DOHH2 (cell line): Measurements from ENCODE around the gene POU2F3.

Experiments
- H3F3A ChIP-seq: fragments of 200-600 bp; sonication (generic), shearing (Covaris generic); 2 replicates; pipeline ENCODE4 v1.6.0; 2016; ENCODE audit warnings: antibody characterized with exemption, mild to moderate bottlenecking; ENCODE audit not compliant: control insufficient read depth, insufficient read depth
- H3K27ac ChIP-seq: fragments of 200-600 bp; sonication (generic); 2 replicates; pipeline ENCODE4 v1.5.1; 2014; ENCODE audit warnings: low read depth, mild to moderate bottlenecking, low read length, moderate library complexity
- H3K27me3 ChIP-seq: fragments of 200-600 bp; sonication (generic); 2 replicates; pipeline ENCODE4 v1.6.1; 2014; ENCODE audit warnings: mild to moderate bottlenecking, low read length, mixed read lengths; ENCODE audit not compliant: control insufficient read depth
- H3K36me3 ChIP-seq: fragments of 200-600 bp; sonication (generic); 2 replicates; pipeline ENCODE4 v1.6.1; 2014; ENCODE audit warnings: mild to moderate bottlenecking, low read length, moderate library complexity, mixed read lengths; ENCODE audit not compliant: control insufficient read depth
- H3K4me1 ChIP-seq: fragments of 200-600 bp; sonication (generic); 2 replicates; pipeline ENCODE4 v1.6.1; 2014; ENCODE audit warnings: mild to moderate bottlenecking, low read length, mixed read lengths; ENCODE audit not compliant: control insufficient read depth
- H3K4me2 ChIP-seq: fragments of 200-600 bp; sonication (generic); 2 replicates; pipeline ENCODE4 v1.6.0; 2014; ENCODE audit warnings: mild to moderate bottlenecking, low read length, moderate library complexity
- H3K4me3 ChIP-seq: fragments of 200-600 bp; sonication (generic); 2 replicates; pipeline ENCODE4 v1.5.1; 2014; ENCODE audit warnings: mild to moderate bottlenecking, low read length, mixed read lengths
- H3K79me2 ChIP-seq: fragments of 200-600 bp; sonication (generic); 2 replicates; pipeline ENCODE4 v1.6.1; 2014; ENCODE audit warnings: mild to moderate bottlenecking, low read length, mixed read lengths; ENCODE audit not compliant: control insufficient read depth
- H3K9me2 ChIP-seq: fragments of 200-600 bp; sonication (generic); replicated peaks from 2 replicates; pipeline ENCODE4 v1.6.1; 2014; ENCODE audit warnings: mild to moderate bottlenecking, low read length, mixed read lengths; ENCODE audit not compliant: control insufficient read depth
- H3K9me3 ChIP-seq: fragments of 200-600 bp; sonication (generic); 2 replicates; pipeline ENCODE4 v1.6.1; 2014; ENCODE audit warnings: antibody characterized with exemption, low read length, mixed read lengths; ENCODE audit not compliant: control insufficient read depth, insufficient read depth
- H4K20me1 ChIP-seq: fragments of 200-600 bp; sonication (generic); 2 replicates; pipeline ENCODE4 v1.6.0; 2014; ENCODE audit warnings: low read depth, mild to moderate bottlenecking, antibody characterized with exemption, low read length, moderate library complexity; ENCODE audit not compliant: control insufficient read depth, insufficient read depth
- EZH2phosphoT487 ChIP-seq: fragments of 200-600 bp; sonication (generic); IDR thresholded peaks from 2 replicates; pipeline ENCODE4 v1.6.1; 2017; ENCODE audit warnings: borderline replicate concordance, mild to moderate bottlenecking, antibody characterized with exemption, low read length, moderate library complexity, mixed read lengths
- TF ChIP-seq, protein P1 (sequence below): fragments of 200-600 bp; sonication (generic); IDR thresholded peaks from one replicate; pipeline ENCODE4 v1.5.1; 2014; ENCODE audit warnings: antibody characterized with exemption, mild to moderate bottlenecking, low read depth, low read length; ENCODE audit not compliant: poor library complexity, severe bottlenecking

Gene POU2F3

DNA sequence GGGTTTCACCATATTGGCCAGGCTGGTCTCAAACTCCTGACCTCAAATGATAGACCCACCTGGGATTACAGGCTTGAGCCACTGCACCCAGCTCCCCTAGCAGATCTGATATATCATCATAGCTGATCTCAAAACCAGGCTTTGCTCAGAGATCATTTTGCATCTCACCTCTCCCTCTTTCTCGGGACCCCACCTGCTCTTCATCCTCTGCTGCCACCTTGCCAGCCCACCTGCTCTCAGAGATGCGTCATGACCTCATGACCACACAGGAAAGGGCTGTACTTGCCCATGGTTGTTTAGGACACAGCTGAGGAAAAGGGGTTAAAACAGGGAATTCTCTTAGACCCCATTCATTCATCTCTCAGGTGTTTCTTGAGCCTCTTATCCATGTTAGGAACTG lies 27.4 kb downstream of the POU2F3 start:
- Histone ChIP-seq H4K20me1 (no peaks in the 10 kb centered on the region), H3F3A (no peaks in the 10 kb centered on the region), H3K4me2 (no peak overlapping the region), H3K27me3 (peaks cover 22% of the 10 kb centered on the region), H3K9me3 (no peaks in the 10 kb centered on the region), H3K79me2 (no peaks in the 10 kb centered on the region), H3K4me1 (no peaks in the 10 kb centered on the region), H3K4me3 (no peak overlapping the region), H3K36me3 (no peaks in the 10 kb centered on the region), H3K27ac (no peak overlapping the region), H3K9me2 (no peaks in the 10 kb centered on the region)
- no peak for TF ChIP-seq EZH2phosphoT487
- TF ChIP-seq, protein P1, sequence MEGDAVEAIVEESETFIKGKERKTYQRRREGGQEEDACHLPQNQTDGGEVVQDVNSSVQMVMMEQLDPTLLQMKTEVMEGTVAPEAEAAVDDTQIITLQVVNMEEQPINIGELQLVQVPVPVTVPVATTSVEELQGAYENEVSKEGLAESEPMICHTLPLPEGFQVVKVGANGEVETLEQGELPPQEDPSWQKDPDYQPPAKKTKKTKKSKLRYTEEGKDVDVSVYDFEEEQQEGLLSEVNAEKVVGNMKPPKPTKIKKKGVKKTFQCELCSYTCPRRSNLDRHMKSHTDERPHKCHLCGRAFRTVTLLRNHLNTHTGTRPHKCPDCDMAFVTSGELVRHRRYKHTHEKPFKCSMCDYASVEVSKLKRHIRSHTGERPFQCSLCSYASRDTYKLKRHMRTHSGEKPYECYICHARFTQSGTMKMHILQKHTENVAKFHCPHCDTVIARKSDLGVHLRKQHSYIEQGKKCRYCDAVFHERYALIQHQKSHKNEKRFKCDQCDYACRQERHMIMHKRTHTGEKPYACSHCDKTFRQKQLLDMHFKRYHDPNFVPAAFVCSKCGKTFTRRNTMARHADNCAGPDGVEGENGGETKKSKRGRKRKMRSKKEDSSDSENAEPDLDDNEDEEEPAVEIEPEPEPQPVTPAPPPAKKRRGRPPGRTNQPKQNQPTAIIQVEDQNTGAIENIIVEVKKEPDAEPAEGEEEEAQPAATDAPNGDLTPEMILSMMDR: no peak

DNA sequence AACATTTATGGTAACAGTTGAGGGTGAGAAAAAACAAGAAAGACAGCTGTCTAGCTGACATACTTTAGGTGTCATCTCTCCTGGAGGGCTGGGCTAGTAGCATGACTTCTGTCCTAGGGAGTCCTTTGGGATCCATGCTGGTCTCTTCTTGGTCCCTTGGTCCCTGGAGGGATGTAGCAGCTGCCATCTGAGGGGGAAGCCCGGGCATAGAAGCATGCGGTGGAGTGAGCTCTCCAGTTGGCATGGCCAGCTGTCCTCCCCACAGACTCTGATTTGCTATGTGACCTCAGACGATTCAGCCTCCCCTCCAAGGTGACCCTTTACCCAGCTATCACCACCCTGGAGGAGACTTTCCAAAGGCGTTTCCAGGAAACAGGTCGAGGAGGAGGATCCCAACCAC lies 28.7 kb downstream of the POU2F3 start:
- no peak overlapping the region for H3K27ac ChIP-seq
- H3F3A ChIP-seq: no peaks in the 10 kb centered on the region
- no peaks in the 10 kb centered on the region for H4K20me1 ChIP-seq
- H3K4me2 ChIP-seq: no peak overlapping the region
- no peaks in the 10 kb centered on the region for H3K9me2 ChIP-seq
- TF ChIP-seq, protein P1: no peak
- no peak for TF ChIP-seq EZH2phosphoT487
- no peaks in the 10 kb centered on the region for H3K4me1 ChIP-seq
- no peaks in the 10 kb centered on the region for H3K9me3 ChIP-seq
- H3K27me3 ChIP-seq: peaks cover 22% of the 10 kb centered on the region
- no peaks in the 10 kb centered on the region for H3K36me3 ChIP-seq
- H3K79me2 ChIP-seq: no peaks in the 10 kb centered on the region
- H3K4me3 ChIP-seq: no peak overlapping the region

GRCh38 chr11:120270386-120270785 lies 30.4 kb downstream of the POU2F3 start:
- H4K20me1 ChIP-seq: no peaks in the 10 kb centered on the region
- H3K4me2 ChIP-seq: no peak overlapping the region
- no peaks in the 10 kb centered on the region for H3K4me1 ChIP-seq

More at GRCh38 chr11:120270386-120270785, 30.4 kb downstream of the POU2F3 start:
- Histone ChIP-seq H3K79me2 (no peaks in the 10 kb centered on the region), H3K9me2 (no peaks in the 10 kb centered on the region), H3K36me3 (no peaks in the 10 kb centered on the region), H3K27ac (no peak overlapping the region), H3F3A (no peaks in the 10 kb centered on the region), H3K27me3 (peaks cover 22% of the 10 kb centered on the region), H3K4me3 (no peak overlapping the region), H3K9me3 (no peaks in the 10 kb centered on the region)
- no peak for TF ChIP-seq EZH2phosphoT487
- TF ChIP-seq, protein P1: no peak
